Measurements from ENCODE around the gene ARHGDIB.

GRCh38 chr12:14950982-14951746 lies 10.2 kb downstream of the ARHGDIB start:
- TF ChIP-seq, protein P1, sequence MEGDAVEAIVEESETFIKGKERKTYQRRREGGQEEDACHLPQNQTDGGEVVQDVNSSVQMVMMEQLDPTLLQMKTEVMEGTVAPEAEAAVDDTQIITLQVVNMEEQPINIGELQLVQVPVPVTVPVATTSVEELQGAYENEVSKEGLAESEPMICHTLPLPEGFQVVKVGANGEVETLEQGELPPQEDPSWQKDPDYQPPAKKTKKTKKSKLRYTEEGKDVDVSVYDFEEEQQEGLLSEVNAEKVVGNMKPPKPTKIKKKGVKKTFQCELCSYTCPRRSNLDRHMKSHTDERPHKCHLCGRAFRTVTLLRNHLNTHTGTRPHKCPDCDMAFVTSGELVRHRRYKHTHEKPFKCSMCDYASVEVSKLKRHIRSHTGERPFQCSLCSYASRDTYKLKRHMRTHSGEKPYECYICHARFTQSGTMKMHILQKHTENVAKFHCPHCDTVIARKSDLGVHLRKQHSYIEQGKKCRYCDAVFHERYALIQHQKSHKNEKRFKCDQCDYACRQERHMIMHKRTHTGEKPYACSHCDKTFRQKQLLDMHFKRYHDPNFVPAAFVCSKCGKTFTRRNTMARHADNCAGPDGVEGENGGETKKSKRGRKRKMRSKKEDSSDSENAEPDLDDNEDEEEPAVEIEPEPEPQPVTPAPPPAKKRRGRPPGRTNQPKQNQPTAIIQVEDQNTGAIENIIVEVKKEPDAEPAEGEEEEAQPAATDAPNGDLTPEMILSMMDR (IDR thresholded peaks at IDR 0.05) = no peak
- TF ChIP-seq POLR2A (IDR thresholded peaks at IDR 0.05) = no peak

Data from tibial nerve (tissue), 3 donors.